NAMALWA (cell line): ENCODE data around the gene ANKRD44.
"Not testable (repeated sequence)": the region's sequence is repeated elsewhere in the genome, so short reads cannot be mapped to it uniquely, and the experiment has no call there.

ENCODE experiments used
- DNase-seq: peaks from one replicate; pipeline ENCODE4 v3.0.0-alpha.2; 2015; ENCODE audit warnings: low spot score

ANKRD44 gene

GRCh38 chr2:197258580-197258979 is 52.0 kb downstream of the ANKRD44 start:
- peak; percentile 26 for DNase-seq

- DNase-seq: peak; percentile 54
Observed at GRCh38 chr2:197256547-197257170, 53.9 kb downstream of the ANKRD44 start.

- DNase-seq: peak; percentile 56
Observed at GRCh38 chr2:197256021-197256420, 54.6 kb downstream of the ANKRD44 start.

DNA sequence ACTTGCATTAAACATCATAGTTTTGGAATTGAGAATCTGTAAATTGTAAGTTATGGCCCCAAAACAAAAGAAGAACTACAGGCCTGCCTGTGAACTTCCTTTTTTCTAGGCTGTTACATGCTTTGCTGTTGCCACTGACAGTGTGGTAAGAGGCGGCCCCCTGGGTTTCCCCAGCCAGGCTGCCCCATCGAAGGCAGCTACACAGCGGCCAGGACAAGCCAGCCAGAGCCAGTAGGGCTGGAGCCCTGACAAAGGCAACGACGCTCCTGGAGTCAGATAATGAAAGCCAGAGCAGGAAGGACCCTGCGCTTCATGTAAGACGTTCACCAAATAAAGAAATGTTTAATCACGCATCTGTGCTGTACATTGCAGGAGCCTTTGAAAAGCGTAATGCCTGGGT is 55.0 kb downstream of the ANKRD44 start:
- DNase-seq: peak; percentile 91

DNA sequence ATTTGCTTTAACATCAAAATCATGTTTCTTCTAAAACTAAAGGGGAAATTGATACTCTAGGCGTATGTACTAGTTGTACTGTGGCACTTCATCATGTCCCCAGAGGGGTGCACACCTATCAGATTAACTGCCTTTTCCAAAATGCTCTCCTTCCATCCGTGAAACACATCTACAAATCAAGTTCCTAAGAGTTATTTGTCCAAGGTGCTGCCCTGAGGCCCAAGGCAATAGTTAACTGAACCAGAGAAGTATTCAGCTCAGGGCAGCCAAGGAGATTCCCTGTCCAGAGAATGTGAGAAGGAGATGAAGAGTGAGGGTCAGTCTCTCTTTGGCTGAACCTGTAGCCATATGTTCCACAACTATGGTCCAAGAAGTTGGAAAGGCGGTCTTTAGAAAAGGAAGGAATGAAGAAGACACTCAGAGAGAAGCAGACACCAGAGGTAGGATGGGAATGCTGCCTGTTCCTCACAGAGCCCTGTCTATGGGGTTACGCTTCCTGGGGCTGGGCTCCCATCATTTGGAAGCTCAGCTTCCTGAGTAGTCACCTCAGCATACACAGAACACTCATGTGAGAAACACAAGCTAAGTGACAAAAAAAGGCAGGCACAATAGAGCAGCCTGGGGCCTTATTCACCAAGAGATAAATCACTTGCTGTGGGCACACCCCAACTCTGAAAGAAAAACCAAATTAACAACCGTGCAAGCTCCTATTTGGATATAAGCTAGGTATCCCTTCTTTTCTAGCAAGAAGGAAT is 55.6 kb downstream of the ANKRD44 start:
- peak; percentile 19 for DNase-seq

- no peak for DNase-seq
Observed at GRCh38 chr2:197251576-197251975, 59.0 kb downstream of the ANKRD44 start.

DNA sequence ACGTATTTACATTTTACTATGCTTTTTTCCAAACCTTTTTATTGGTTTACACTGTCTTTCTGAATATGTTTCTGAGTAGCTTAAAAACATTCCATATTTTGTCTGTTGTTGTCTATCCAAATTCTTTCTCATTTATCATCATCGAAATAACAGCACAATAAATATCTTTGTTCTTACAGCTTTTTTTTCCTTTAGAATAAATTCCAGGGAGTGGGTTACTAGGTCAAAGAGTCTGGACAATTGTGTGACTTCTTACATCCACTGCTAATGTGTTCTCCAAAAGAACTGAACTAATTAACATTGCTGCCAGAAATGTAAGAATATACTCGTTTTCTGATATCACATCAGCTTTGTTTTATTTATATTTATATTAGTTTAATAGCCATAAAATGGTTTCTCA is 59.4 kb downstream of the ANKRD44 start:
- DNase-seq: no peak

DNA sequence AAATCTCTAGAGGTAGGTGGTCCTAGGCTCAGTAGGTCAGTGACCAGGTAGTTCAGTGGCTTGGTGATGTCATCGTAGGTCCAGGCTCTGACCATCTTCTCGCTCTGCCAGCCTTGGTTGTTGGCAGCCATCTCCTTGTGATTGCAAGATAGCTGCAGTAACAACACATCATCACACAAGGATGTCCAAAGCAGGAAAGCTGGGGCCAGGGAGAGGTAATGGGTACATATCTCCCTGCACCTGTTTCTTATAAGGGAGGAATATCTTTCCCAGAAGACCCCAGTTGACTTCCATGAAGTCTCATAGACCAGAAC is 60.5 kb downstream of the ANKRD44 start:
- no peak for DNase-seq

DNA sequence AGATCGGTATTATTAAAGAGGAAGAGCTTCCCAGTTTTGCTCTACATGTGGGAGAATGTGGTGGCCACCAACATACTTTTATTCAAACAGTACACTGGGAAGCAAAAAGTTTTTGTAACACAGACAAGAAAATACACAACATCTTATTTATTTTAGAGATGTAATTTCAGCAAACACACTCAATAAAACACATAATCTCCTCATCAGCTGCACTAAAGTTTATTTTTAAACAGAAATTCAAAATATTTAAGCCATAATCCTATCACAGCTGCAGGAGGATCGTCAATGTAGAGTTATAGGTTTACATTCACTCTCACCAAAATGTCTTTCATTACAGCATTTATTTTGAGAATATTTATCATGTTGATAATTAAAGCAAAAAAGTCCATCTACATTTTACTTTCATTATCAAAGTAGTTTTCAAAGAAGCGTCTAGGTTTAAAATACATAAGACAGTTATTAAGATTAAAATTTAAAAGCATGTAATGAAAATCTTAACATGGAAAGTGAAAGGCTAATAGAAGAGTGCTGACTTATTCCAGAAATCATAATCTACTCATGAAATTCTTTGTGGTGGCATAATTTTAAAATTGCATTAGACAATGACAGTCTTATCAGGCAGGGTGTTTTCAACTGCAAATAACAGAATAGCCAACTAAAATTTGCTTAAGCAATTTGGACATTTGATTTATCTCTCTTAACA is 61.0 kb downstream of the ANKRD44 start:
- no peak for DNase-seq

DNA sequence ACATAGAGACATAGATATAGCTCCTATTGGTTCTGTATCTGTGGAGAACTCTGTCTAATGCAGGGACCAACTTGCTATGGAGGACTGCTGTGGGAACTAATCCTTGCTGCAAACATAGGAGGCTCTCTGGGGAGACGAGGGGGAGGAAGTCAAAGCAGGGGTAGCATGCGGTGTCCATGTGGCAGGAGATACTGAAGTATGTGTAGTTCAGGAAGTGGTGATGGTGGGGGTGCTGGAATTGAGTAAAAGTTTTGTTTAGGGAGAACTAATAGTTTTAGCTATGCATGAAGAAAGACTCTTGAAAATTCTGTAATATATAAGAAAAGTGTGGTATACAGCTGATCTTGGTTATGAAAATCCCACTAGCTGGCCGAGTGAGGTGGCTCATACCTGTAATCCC is 62.0 kb downstream of the ANKRD44 start:
- DNase-seq: no peak

GRCh38 chr2:197248001-197248401 is 62.6 kb downstream of the ANKRD44 start:
- DNase-seq: no peak

DNA sequence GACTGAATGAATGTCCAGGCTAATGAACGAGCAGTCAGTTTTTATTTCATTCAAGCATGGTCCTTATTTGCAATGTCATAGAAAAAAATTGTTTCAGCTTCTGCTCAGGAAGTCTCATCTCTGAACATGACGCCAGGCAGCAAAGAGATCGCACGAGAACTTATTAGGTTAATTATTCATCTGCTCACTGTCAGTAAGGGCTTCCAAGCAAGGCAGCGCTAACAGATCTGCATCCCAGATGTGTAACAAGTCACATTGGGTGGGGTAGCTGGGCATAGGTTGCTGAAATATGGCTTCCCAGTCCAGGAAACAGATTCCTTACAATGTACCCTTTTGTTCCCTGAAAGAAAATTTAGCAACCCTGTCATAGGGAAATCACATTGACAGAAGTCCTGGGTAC is 63.5 kb downstream of the ANKRD44 start:
- no peak for DNase-seq

DNA sequence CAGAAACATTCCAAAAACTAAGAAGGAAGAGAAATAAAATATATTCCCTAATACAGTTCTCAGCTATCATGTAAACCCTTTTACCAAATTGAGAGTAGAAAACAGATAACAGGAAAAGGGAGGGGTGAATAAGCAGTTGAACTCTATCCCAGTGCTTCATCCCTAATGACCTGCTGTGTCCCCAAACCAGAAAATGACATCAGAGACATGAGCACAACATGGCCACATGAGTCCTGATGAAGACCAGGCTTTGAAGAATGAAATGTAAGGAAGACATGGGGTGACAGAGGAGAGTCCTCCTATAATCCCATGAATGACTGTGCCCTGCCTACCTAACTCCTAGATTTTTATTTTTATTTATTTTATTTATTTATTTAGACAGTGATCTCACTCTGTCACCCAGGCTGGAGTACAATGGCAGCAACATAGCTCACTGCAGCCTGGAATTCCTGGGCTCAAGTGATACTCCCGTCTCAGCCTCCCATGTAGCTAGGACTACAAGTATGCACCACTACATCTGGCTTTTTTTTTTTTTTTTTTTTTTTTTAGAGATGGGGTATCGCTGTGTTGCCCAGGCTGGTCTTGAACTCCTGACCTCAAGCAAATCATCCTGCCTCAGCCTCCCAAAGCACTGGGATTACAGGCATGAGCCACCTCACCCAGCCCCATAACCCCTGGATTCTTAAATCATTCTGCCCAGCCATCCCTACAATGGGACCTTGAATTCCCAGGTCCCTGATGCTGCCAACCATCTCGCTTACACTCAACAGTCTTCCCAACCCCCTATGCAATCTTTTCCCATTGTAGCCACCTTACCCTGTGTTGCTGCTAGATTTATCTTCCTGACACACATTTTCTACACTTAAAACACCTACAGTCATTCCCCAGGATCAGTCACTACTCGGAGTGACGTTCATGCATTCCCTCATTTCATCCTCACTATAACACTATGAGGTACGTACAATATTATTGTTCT is 64.5 kb downstream of the ANKRD44 start:
- DNase-seq: no peak

- no peak for DNase-seq
Observed at GRCh38 chr2:197244349-197244748, 66.2 kb downstream of the ANKRD44 start.

- no peak for DNase-seq
Observed at GRCh38 chr2:197242719-197243118, 67.9 kb downstream of the ANKRD44 start.

DNA sequence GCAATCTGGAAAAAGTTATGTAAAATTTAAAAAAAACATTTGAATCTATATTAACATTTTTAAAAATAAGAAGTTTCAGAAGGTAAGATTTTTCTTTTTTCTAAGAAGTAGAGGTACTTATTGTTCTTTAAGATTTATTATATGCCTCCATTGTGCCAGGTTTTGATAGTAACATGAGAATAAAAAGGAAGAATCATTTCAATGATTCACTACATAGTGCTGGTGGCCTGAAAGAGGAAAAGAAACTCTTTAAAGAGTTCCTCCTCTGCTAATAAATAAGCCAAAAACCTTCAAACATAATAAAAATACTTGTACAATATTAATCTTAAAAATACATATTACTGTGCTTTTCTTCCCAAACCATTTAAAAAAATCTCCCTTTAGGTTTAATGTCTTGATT is 69.0 kb downstream of the ANKRD44 start:
- no peak for DNase-seq

DNA sequence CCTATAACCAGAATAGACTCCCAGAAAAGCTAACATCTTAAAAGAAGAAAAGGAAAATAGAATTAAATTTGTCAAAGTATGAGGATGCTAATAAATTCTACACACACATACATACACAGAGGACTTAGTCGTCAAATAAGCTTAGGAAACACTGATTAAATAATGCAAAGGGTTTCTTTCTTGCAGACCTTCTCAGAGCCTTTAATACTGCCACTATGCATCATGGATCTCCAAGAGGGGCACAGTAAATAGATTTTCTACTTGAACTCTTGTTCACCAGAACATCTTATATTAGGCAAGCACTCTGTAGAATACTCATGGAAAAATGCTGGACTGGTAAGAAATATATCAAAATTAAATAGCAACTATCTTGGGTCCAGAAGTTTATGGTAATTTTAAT is 69.4 kb downstream of the ANKRD44 start:
- no peak for DNase-seq

- DNase-seq: peak; percentile 35
Observed at GRCh38 chr2:197240421-197241041, 70.0 kb downstream of the ANKRD44 start.

DNA sequence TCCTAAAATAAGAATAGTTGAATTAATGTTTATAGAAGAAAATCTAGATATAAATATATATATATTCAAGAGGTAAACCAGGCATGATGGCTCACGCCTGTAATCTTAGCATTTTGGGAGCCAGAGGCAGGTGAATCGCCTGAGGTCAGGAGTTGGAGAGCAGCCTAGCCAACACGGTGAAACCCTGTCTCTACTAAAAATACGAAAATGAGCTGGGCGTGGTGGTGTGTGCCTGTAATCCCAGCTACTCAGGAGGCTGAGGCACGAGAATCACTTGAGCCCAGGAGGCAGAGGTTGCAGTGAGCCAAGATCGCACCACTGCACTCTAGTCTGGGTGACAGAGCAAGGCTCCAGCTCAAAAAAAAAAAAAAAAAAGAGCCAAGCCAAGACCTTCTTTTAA is 70.6 kb downstream of the ANKRD44 start:
- DNase-seq: not testable (repeated sequence)

DNA sequence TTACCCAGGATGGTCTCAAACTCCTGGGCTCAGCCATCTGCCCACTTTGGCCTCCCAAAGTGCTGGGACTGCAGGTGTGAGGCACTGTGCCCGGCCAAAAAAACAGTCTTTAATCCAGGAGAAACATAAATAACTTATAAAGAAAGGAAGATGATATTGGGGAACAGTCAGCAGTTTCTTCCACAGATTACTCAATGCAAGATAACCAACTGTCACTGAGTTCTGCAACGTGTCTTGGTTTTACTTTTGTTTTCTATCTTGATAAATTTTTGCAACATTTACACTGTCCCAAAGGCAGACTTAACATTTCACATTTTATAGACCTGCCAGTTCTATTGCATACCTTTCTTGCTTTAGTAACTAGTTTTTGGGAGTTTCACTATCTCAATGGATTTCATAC is 71.1 kb downstream of the ANKRD44 start:
- no peak for DNase-seq

DNA sequence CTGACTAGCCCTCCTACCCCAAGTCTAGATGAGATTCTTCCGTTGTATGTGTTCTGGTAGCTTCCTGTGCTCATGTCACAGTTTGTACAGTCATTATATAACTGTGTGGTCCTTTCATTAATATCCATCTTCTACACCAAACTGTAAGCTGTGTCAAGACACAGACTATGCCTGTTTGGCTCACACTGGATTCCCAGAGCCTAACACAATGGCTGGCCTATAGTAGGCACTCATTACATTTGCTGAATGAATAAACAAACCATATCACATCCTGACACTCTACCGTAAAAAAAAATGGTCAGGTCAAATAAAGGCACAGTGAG is 72.6 kb downstream of the ANKRD44 start:
- no peak for DNase-seq
